ENCODE results near the gene CFAP74. TPM values are rescaled to one million over a fixed set of nuclear protein-coding genes. Genes with fewer than 3 reads are reported as not detected.

CFAP74 gene
- total and polyA plus RNA-seq, 4 donors: 0.36 TPM; not detected in 3

DNA sequence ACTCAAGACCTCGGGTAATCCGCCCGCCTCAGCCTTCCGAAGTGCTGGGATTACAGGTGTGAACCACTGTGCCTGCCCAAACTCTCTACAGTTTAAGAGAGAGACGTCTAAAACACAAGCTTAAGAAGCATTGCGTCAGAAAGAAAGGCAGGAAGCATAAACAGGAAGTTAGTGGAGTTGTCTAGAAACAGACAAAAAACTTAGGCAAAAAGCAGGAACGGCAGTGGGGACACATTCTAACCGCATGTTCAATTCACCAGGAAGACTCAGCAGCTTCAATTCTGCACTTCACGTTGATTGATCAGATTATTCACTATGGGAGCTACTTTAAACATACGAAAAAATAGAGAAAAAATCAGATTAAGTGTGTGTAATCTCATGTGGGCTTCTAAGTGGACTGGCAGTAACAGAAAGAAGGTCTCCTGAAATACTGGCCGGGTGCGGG is 7.4 kb downstream of the CFAP74 start:
- intact Hi-C loops (cut with DNase I): no loop called here
- DNase-seq: no peak
- Histone ChIP-seq H3K27ac (ENCODE audit: low read depth in 1 of 2, low read length in 2 of 2) (no peak overlapping the region), H3K4me3 (ENCODE audit: low read length in 2 of 2) (no peak overlapping the region), H3K9me3 (ENCODE audit: control insufficient read depth, low read length) (no peaks in the 10 kb centered on the region), H3K4me1 (ENCODE audit: control insufficient read depth in 1 of 2, insufficient read depth in 2 of 2, low read length in 2 of 2) (no peaks in the 10 kb centered on the region), H3K36me3 (ENCODE audit: control insufficient read depth in 1 of 2, insufficient read depth in 2 of 2, low read length in 1 of 2) (no peaks in the 10 kb centered on the region), H3K27me3 (ENCODE audit: control insufficient read depth in 1 of 2, insufficient read depth in 2 of 2, low read length in 1 of 2) (peaks cover 0 to 1% of the 10 kb centered on the region in 2 donors)
- no peak for ATAC-seq (ENCODE audit: low FRiP score)
- 73 to 76% methylated on average over 12 of the region's 12 CpGs for WGBS, 2 donors

DNA sequence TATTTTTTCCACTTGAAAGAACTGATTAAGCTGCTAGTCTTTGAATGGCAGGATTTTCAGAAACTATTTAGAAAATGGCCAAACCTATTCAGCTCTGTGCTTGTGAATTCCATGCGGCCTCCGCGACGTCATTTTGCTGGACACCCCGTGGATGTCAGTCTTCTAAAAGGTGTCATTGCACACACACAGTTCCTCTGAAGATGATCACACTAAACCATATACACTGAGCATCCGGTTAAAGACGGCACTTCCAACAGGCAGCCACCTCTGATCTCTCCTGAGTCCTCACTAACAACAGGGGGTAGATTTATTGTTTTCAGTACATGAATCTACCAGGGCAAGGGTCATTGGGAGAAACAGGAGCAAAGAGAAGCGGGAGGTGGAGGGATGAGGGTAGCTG is 9.1 kb downstream of the CFAP74 start:
- Histone ChIP-seq H3K4me3 (ENCODE audit: low read length in 2 of 2) (no peak overlapping the region), H3K36me3 (ENCODE audit: control insufficient read depth in 1 of 2, insufficient read depth in 2 of 2, low read length in 1 of 2) (no peaks in the 10 kb centered on the region), H3K4me1 (ENCODE audit: control insufficient read depth in 1 of 2, insufficient read depth in 2 of 2, low read length in 2 of 2) (no peaks in the 10 kb centered on the region), H3K9me3 (ENCODE audit: control insufficient read depth, low read length) (no peaks in the 10 kb centered on the region), H3K27me3 (ENCODE audit: control insufficient read depth in 1 of 2, insufficient read depth in 2 of 2, low read length in 1 of 2) (peaks cover 0 to 1% of the 10 kb centered on the region in 2 donors), H3K27ac (ENCODE audit: low read depth in 1 of 2, low read length in 2 of 2) (no peak overlapping the region)
- intact Hi-C loops (cut with DNase I): no loop called here
- 48 to 52% methylated on average over 8 of the region's 8 CpGs for WGBS, 2 donors
- no peak for ATAC-seq (ENCODE audit: low FRiP score)
- no peak for DNase-seq

- ATAC-seq (ENCODE audit: low FRiP score) (peak; percentile 42), DNase-seq (no peak)
- Histone ChIP-seq H3K4me1 (ENCODE audit: control insufficient read depth in 1 of 2, insufficient read depth in 2 of 2, low read length in 2 of 2) (no peaks in the 10 kb centered on the region), H3K36me3 (ENCODE audit: control insufficient read depth in 1 of 2, insufficient read depth in 2 of 2, low read length in 1 of 2) (no peaks in the 10 kb centered on the region), H3K27ac (ENCODE audit: low read depth in 1 of 2, low read length in 2 of 2) (no peak overlapping the region), H3K27me3 (ENCODE audit: control insufficient read depth in 1 of 2, insufficient read depth in 2 of 2, low read length in 1 of 2) (peaks cover 0 to 1% of the 10 kb centered on the region in 2 donors), H3K9me3 (ENCODE audit: control insufficient read depth, low read length) (no peaks in the 10 kb centered on the region), H3K4me3 (ENCODE audit: low read length in 2 of 2) (no peak overlapping the region)
- 11 to 12% methylated on average over 10 of the region's 10 CpGs for WGBS, 2 donors
- intact Hi-C loops (cut with DNase I): no loop called here
Observed at GRCh38 chr1:1990222-1990621, 13.4 kb downstream of the CFAP74 start.

GRCh38 chr1:1989789-1990188 is 13.8 kb downstream of the CFAP74 start:
- Histone ChIP-seq H3K36me3 (ENCODE audit: control insufficient read depth in 1 of 2, insufficient read depth in 2 of 2, low read length in 1 of 2) (no peaks in the 10 kb centered on the region), H3K4me3 (ENCODE audit: low read length in 2 of 2) (no peak overlapping the region), H3K4me1 (ENCODE audit: control insufficient read depth in 1 of 2, insufficient read depth in 2 of 2, low read length in 2 of 2) (no peaks in the 10 kb centered on the region), H3K27me3 (ENCODE audit: control insufficient read depth in 1 of 2, insufficient read depth in 2 of 2, low read length in 1 of 2) (peaks cover 0 to 1% of the 10 kb centered on the region in 2 donors), H3K27ac (ENCODE audit: low read depth in 1 of 2, low read length in 2 of 2) (no peak overlapping the region), H3K9me3 (ENCODE audit: control insufficient read depth, low read length) (no peaks in the 10 kb centered on the region)
- intact Hi-C loops (cut with DNase I): no loop called here
- 66 to 75% methylated on average over 9 of the region's 9 CpGs for WGBS, 2 donors
- no peak for DNase-seq
- ATAC-seq (ENCODE audit: low FRiP score): no peak

- Histone ChIP-seq H3K4me1 (ENCODE audit: control insufficient read depth in 1 of 2, insufficient read depth in 2 of 2, low read length in 2 of 2) (no peaks in the 10 kb centered on the region), H3K36me3 (ENCODE audit: control insufficient read depth in 1 of 2, insufficient read depth in 2 of 2, low read length in 1 of 2) (no peaks in the 10 kb centered on the region), H3K27me3 (ENCODE audit: control insufficient read depth in 1 of 2, insufficient read depth in 2 of 2, low read length in 1 of 2) (peaks cover 0 to 1% of the 10 kb centered on the region in 2 donors), H3K27ac (ENCODE audit: low read depth in 1 of 2, low read length in 2 of 2) (no peak overlapping the region), H3K9me3 (ENCODE audit: control insufficient read depth, low read length) (no peaks in the 10 kb centered on the region), H3K4me3 (ENCODE audit: low read length in 2 of 2) (no peak overlapping the region)
- WGBS, 2 donors: 43 to 48% methylated on average over 22 of the region's 22 CpGs
- DNase-seq (no peak), ATAC-seq (ENCODE audit: low FRiP score) (peak; percentile 14)
- intact Hi-C loops (cut with DNase I): no loop called here
Observed at GRCh38 chr1:1989102-1989542, 14.5 kb downstream of the CFAP74 start.

GRCh38 chr1:1988061-1988945 is 15.3 kb downstream of the CFAP74 start:
- Histone ChIP-seq H3K9me3 (ENCODE audit: control insufficient read depth, low read length) (no peaks in the 10 kb centered on the region), H3K27me3 (ENCODE audit: control insufficient read depth in 1 of 2, insufficient read depth in 2 of 2, low read length in 1 of 2) (peaks cover 0 to 1% of the 10 kb centered on the region in 2 donors), H3K36me3 (ENCODE audit: control insufficient read depth in 1 of 2, insufficient read depth in 2 of 2, low read length in 1 of 2) (no peaks in the 10 kb centered on the region), H3K4me3 (ENCODE audit: low read length in 2 of 2) (no peak overlapping the region), H3K4me1 (ENCODE audit: control insufficient read depth in 1 of 2, insufficient read depth in 2 of 2, low read length in 2 of 2) (no peaks in the 10 kb centered on the region), H3K27ac (ENCODE audit: low read depth in 1 of 2, low read length in 2 of 2) (no peak overlapping the region)
- ATAC-seq (ENCODE audit: low FRiP score): no peak
- intact Hi-C loops (cut with DNase I): no loop called here
- WGBS, 2 donors: 62 to 70% methylated on average over 27 to 29 of the region's 29 CpGs
- DNase-seq: no peak

DNA sequence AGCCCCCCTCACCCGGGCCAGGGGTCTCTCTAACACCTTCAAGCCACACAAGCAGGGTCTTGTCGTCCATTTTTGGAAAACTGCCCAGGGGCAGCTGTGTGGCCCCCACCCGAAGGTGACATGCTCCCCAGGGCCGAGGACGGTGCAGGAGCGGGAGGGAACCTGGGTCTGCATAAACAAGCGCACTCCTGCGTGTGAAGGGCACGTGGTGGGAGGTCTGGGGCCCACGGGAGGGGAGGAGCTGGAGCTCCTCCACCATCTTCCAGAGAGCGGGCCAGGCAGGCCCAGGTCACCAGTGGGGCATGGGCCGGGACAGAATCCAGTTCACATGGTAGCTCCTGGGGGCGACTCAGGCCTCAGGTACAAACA is 16.5 kb downstream of the CFAP74 start:
- H3K27me3 ChIP-seq (ENCODE audit: control insufficient read depth in 1 of 2, insufficient read depth in 2 of 2, low read length in 1 of 2): no peaks in the 10 kb centered on the region
- no peak overlapping the region for H3K27ac ChIP-seq (ENCODE audit: low read depth in 1 of 2, low read length in 2 of 2)
- 81 to 85% methylated on average over 13 of the region's 13 CpGs for WGBS, 2 donors
- H3K9me3 ChIP-seq (ENCODE audit: control insufficient read depth, low read length): no peaks in the 10 kb centered on the region
- no peaks in the 10 kb centered on the region for H3K36me3 ChIP-seq (ENCODE audit: control insufficient read depth in 1 of 2, insufficient read depth in 2 of 2, low read length in 1 of 2)
- H3K4me1 ChIP-seq (ENCODE audit: control insufficient read depth in 1 of 2, insufficient read depth in 2 of 2, low read length in 2 of 2): no peaks in the 10 kb centered on the region
- DNase-seq (no peak), ATAC-seq (ENCODE audit: low FRiP score) (no peak)
- no peak overlapping the region for H3K4me3 ChIP-seq (ENCODE audit: low read length in 2 of 2)
- intact Hi-C loops (cut with DNase I): no loop called here

DNA sequence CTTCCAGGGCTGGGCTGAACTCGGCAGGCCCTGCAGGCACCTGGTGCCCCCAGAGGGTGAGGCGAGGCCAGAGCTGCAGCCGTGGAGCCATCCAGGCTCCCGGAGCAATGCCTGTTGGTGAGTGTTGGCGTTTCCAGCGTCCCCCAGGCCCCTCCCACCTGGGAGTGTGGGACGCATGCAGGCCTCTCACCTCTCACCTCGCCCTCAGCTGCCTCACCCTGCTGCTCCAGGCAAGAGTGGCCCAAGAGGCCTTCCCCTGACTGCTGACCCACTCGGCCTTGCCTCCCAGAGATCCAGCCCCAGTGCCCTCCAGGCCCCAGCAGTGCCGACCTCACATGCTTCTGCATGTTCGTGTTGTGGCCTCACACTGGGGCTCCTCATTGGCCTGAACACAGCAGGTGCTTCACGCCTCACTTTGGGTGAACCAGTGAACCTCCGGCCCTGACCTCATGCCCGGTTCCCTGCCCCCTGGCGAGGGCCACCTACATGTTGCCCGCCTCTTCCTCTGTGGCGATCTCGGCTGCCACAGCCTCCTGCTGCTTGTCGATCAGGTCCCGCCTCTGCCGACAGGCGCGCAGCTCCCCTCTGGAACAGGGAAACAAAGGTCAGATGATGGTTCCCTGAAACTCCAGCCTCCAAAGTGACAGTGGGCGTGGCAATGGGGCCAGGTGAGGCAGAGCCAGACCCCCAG is 17.0 kb downstream of the CFAP74 start:
- Histone ChIP-seq H3K27me3 (ENCODE audit: control insufficient read depth in 1 of 2, insufficient read depth in 2 of 2, low read length in 1 of 2) (no peaks in the 10 kb centered on the region), H3K9me3 (ENCODE audit: control insufficient read depth, low read length) (no peaks in the 10 kb centered on the region), H3K27ac (ENCODE audit: low read depth in 1 of 2, low read length in 2 of 2) (no peak overlapping the region), H3K4me3 (ENCODE audit: low read length in 2 of 2) (no peak overlapping the region), H3K36me3 (ENCODE audit: control insufficient read depth in 1 of 2, insufficient read depth in 2 of 2, low read length in 1 of 2) (no peaks in the 10 kb centered on the region), H3K4me1 (ENCODE audit: control insufficient read depth in 1 of 2, insufficient read depth in 2 of 2, low read length in 2 of 2) (no peaks in the 10 kb centered on the region)
- DNase-seq: no peak
- no peak for ATAC-seq (ENCODE audit: low FRiP score)
- WGBS, 2 donors: 73 to 78% methylated on average over 24 of the region's 24 CpGs
- intact Hi-C loops (cut with DNase I): no loop called here

All from aorta (tissue), 5 donors.